Colonic mucosa (tissue), 4 donors: ENCODE data around the gene TBCD. TPM values are rescaled to one million over a fixed set of nuclear protein-coding genes. Genes with fewer than 3 reads are reported as not detected.

Source experiments
- DNase-seq: peaks from one replicate; pipeline ENCODE4 v3.0.0-alpha.2; 2020
- H3K27ac ChIP-seq: fragments of 200-600 bp; one replicate; pipeline ENCODE4 v1.8.0; 2021
- H3K27me3 ChIP-seq: fragments of 200-600 bp; one replicate; pipeline ENCODE4 v1.8.0; 2021
- H3K36me3 ChIP-seq: fragments of 200-600 bp; one replicate; pipeline ENCODE4 v1.8.0; 2021
- H3K4me1 ChIP-seq: fragments of 200-600 bp; one replicate; pipeline ENCODE4 v1.8.0; 2021; ENCODE audit warnings: mild to moderate bottlenecking
- H3K4me3 ChIP-seq: fragments of 200-600 bp; one replicate; pipeline ENCODE4 v1.8.0; 2021
- H3K9ac ChIP-seq, 2 donors: one replicate each; pipeline ENCODE4 v1.7.0; 2013; ENCODE audit warnings: control low read depth in 2 of 2, low read depth in 2 of 2, low read length in 2 of 2
- H3K9me3 ChIP-seq: fragments of 200-600 bp; one replicate; pipeline ENCODE4 v1.8.0; 2021
- CTCF ChIP-seq: fragments of 200-600 bp; IDR thresholded peaks from one replicate; pipeline ENCODE4 v1.8.0; 2022; ENCODE audit warnings: antibody characterized with exemption, mild to moderate bottlenecking
- intact Hi-C: fragments of 100-400 bp; cut with DNase I; formaldehyde crosslinking; loops from one replicate; pipeline ENCODE4 v1.14.1; 2022
- total RNA-seq, 2 donors: library from RNA; stranded (reverse); fragmentation: NEBNext Ultra II Directional in 1 of 2; extraction: Animal tissue kit (Norgen Biotek cat#: 25700) in 1 of 2; gene quantifications; one replicate each; pipeline ENCODE4 v1.2.1, GENCODE V29; 2021
- donor health status: healthy.
- donor health status: DM: no; HTN: no; CAD: no.
- donor health status: DM: no; HTN: no; CAD: no.

Gene TBCD
- total RNA-seq, 2 donors from 2014 or later: 49.2 to 101 TPM

GRCh38 chr17:82779541-82779940 lies 27.7 kb downstream of the TBCD start:
- no peak for DNase-seq
- H3K27ac ChIP-seq: no peak overlapping the region
- H3K9ac ChIP-seq: no peak overlapping the region
- intact Hi-C loops: no loop called here
- no peaks in the 10 kb centered on the region for H3K27me3 ChIP-seq
- TF ChIP-seq CTCF: no peak
- no peaks in the 10 kb centered on the region for H3K4me1 ChIP-seq
- H3K4me3 ChIP-seq: no peak overlapping the region
- no peaks in the 10 kb centered on the region for H3K9me3 ChIP-seq
- no peaks in the 10 kb centered on the region for H3K36me3 ChIP-seq

- DNase-seq: no peak
- TF ChIP-seq CTCF: no peak
- Histone ChIP-seq H3K27me3 (no peaks in the 10 kb centered on the region), H3K4me1 (no peaks in the 10 kb centered on the region), H3K27ac (no peak overlapping the region), H3K9ac (no peak overlapping the region), H3K36me3 (no peaks in the 10 kb centered on the region), H3K9me3 (no peaks in the 10 kb centered on the region), H3K4me3 (no peak overlapping the region)
- intact Hi-C loops: loop anchor here (5.0 kb wide), 1 partner anchor 132 kb away; no protein-coding TSS in a partner anchor
These were observed 28.3 kb downstream of the TBCD start for GRCh38 chr17:82780195-82780594.

GRCh38 chr17:82780971-82781893 lies 29.4 kb downstream of the TBCD start:
- peak overlapping the region in 1 of 2 donors; percentile 12 for H3K9ac ChIP-seq
- TF ChIP-seq CTCF: no peak
- H3K27me3 ChIP-seq: no peaks in the 10 kb centered on the region
- H3K27ac ChIP-seq: no peak overlapping the region
- H3K9me3 ChIP-seq: no peaks in the 10 kb centered on the region
- no peaks in the 10 kb centered on the region for H3K4me1 ChIP-seq
- no peaks in the 10 kb centered on the region for H3K36me3 ChIP-seq
- intact Hi-C loops: loop anchor here (5.0 kb wide), 1 partner anchor 131 kb away; no protein-coding TSS in a partner anchor
- no peak for DNase-seq
- H3K4me3 ChIP-seq: no peak overlapping the region

GRCh38 chr17:82781894-82782274 lies 30.0 kb downstream of the TBCD start:
- no peaks in the 10 kb centered on the region for H3K36me3 ChIP-seq
- TF ChIP-seq CTCF: peak; percentile 94
- no peak overlapping the region for H3K27ac ChIP-seq

GRCh38 chr17:82782657-82783207 lies 30.9 kb downstream of the TBCD start:
- DNase-seq: no peak
- Histone ChIP-seq H3K9ac (no peak overlapping the region), H3K9me3 (no peaks in the 10 kb centered on the region), H3K27ac (no peak overlapping the region), H3K4me1 (no peaks in the 10 kb centered on the region), H3K4me3 (no peak overlapping the region), H3K36me3 (no peaks in the 10 kb centered on the region), H3K27me3 (no peaks in the 10 kb centered on the region)
- intact Hi-C loops: loop anchor here (5.0 kb wide), 1 partner anchor 130 kb away; no protein-coding TSS in a partner anchor
- no peak for TF ChIP-seq CTCF

More at GRCh38 chr17:82781894-82782274, 30.0 kb downstream of the TBCD start:
- Histone ChIP-seq H3K4me3 (no peak overlapping the region), H3K4me1 (no peaks in the 10 kb centered on the region), H3K27me3 (no peaks in the 10 kb centered on the region), H3K9me3 (no peaks in the 10 kb centered on the region), H3K9ac (peak overlapping the region in 1 of 2 donors; percentile 12)
- intact Hi-C loops: loop anchor here (5.0 kb wide), 1 partner anchor 130 kb away; no protein-coding TSS in a partner anchor
- DNase-seq: peak; percentile 85
